Measurements from ENCODE around the gene UBE2U. TPM values are rescaled to one million over a fixed set of nuclear protein-coding genes. Genes with fewer than 3 reads are reported as not detected.

UBE2U gene, protein sequence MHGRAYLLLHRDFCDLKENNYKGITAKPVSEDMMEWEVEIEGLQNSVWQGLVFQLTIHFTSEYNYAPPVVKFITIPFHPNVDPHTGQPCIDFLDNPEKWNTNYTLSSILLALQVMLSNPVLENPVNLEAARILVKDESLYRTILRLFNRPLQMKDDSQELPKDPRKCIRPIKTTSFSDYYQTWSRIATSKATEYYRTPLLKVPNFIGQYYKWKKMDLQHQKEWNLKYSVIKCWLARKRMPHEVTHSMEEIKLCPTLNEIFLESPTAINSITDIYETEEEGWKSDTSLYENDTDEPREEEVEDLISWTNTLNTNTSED
- polyA plus RNA-seq (2011; rRNA removed) (not detected in 2 replicates), polyA minus RNA-seq (2011; rRNA and poly(A)+ RNA removed) (not detected in 2 replicates)

DNA sequence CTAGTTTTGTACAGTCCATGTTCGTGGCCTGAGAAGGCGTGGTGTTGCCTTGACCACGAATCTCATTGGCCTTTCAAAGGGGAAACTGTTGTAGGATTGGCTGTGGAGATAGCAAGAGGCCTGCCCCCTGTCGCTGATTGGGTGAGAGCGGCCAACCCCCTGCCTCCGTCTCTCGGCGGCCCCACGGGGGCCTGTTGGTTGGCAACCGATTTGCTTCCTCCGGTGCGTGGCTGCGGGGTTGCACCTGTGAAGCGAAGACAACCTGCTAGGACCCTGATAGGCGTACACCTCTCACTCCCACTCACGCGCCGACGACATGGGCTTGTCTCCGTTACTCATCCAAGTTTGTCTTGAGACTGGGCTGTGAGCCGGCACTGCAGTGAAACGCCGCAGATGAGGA, at the start of gene UBE2U:
Gene UBE2U, plus strand, starts transcription at position 204 of the 400 bp plus-strand sequence. CDS start 428 bp downstream, outside the sequence.
- H3K27me3 ChIP-seq (ENCODE audit: control insufficient read depth, insufficient read depth, low read length) = no peaks in the 10 kb centered on the region
- CTCF ChIA-PET = no interaction called here
- H3K4me3 ChIP-seq (ENCODE audit: low read depth, low read length) = no peak within 1 kb of the TSS
- DNase-seq (ENCODE audit: low read depth) = no peak
- TF ChIP-seq, protein P1, sequence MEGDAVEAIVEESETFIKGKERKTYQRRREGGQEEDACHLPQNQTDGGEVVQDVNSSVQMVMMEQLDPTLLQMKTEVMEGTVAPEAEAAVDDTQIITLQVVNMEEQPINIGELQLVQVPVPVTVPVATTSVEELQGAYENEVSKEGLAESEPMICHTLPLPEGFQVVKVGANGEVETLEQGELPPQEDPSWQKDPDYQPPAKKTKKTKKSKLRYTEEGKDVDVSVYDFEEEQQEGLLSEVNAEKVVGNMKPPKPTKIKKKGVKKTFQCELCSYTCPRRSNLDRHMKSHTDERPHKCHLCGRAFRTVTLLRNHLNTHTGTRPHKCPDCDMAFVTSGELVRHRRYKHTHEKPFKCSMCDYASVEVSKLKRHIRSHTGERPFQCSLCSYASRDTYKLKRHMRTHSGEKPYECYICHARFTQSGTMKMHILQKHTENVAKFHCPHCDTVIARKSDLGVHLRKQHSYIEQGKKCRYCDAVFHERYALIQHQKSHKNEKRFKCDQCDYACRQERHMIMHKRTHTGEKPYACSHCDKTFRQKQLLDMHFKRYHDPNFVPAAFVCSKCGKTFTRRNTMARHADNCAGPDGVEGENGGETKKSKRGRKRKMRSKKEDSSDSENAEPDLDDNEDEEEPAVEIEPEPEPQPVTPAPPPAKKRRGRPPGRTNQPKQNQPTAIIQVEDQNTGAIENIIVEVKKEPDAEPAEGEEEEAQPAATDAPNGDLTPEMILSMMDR (IDR thresholded peaks at IDR 0.05; ENCODE audit: insufficient read depth, low read depth, low read length) = no peak
- no peaks in the 10 kb centered on the region for H3K36me3 ChIP-seq (ENCODE audit: control insufficient read depth, insufficient read depth, low read length)
- POLR2A ChIA-PET = no interaction called here

DNA sequence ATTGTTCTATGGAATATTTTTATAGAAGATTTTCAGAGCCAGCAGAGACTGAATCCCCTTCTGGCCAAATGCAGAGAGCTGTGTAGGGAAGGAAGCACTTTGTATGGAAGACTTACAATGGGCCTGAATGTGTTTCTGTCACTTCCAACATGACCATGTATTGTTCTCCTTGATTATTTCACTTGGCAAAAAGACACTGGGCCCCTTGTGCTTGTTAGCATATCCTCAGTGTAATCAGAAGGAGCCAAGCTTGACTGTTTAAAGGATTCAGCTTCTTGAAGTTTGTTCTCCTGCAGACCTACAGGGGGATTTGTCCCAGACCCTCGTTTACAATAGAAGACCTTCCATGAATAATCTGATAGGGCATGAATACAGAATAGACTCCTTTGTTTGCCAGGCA, 48.1 kb upstream of the UBE2U start:
- ChIA-PET CTCF (no interaction called here), POLR2A (no interaction called here)
- H3K4me3 ChIP-seq (ENCODE audit: low read depth, low read length) = no peak overlapping the region
- no peak for DNase-seq (ENCODE audit: low read depth)
- TF ChIP-seq, protein P1 (IDR thresholded peaks at IDR 0.05; ENCODE audit: insufficient read depth, low read depth, low read length) = no peak
- H3K27me3 ChIP-seq (ENCODE audit: control insufficient read depth, insufficient read depth, low read length) = no peaks in the 10 kb centered on the region
- H3K36me3 ChIP-seq (ENCODE audit: control insufficient read depth, insufficient read depth, low read length) = no peaks in the 10 kb centered on the region

DNA sequence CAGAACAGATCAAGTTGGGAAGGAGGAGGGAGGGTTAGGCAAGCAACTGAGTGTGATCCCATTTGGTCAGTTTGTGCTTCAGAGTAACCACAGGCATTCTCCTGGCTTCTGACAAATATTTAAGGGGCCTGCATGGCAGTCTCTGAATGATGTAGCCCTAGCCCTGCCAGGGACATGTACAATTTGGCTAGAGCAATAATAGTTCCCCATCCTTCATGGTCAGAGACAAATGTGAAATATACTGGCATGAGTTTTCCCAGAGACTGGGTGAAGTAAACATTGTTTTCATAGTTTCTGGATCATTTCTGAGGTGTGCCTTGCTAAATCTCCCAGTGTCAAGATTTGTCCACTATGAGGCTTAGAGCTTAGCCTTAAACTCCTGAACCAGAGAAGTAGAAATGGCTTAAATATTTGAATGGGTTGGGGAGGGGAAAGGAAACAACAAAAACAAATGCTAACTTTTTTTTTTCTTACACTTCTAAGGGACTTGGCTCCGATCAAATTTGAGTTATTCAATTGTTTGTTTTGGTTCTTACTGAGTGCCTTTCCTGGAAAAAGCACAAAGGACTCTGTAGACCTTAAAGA, 42.0 kb upstream of the UBE2U start:
- Histone ChIP-seq H3K27me3 (ENCODE audit: control insufficient read depth, insufficient read depth, low read length) (no peaks in the 10 kb centered on the region), H3K4me3 (ENCODE audit: low read depth, low read length) (no peak overlapping the region), H3K36me3 (ENCODE audit: control insufficient read depth, insufficient read depth, low read length) (no peaks in the 10 kb centered on the region)
- DNase-seq (ENCODE audit: low read depth) = no peak
- TF ChIP-seq, protein P1 (IDR thresholded peaks at IDR 0.05; ENCODE audit: insufficient read depth, low read depth, low read length) = no peak
- CTCF ChIA-PET = interaction anchor here (0.6 to 1.4 kb wide), 6 partner anchors 23 to 487 kb away, joined by 3 to 5 read pairs (median 3); no protein-coding TSS in a partner anchor
- POLR2A ChIA-PET = no interaction called here

DNA sequence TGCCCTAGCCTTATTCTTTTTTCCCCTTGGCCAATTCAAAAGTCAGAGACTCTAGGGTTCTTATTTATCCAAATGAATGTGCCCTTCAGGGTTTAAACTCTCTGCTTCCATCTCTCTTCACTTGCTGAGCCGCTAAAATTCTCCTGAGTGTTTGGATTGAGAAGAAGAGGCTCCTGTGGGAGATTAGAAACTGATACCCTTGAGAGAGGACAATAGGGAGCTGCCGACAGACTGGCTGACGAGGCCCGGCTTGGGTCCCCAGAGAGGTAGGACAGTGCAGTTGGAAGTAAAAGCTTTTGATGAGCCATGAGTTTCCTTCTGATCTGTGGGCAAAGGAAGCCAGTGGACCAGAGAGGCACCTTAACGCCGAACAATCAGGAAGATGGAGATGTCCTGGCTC, 41.3 kb upstream of the UBE2U start:
- H3K4me3 ChIP-seq (ENCODE audit: low read depth, low read length) = no peak overlapping the region
- CTCF ChIA-PET = interaction anchor here (1.2 to 3.1 kb wide), 3 partner anchors 18 to 471 kb away, joined by 5 to 14 read pairs (median 8); no protein-coding TSS in a partner anchor
- POLR2A ChIA-PET = no interaction called here
- no peaks in the 10 kb centered on the region for H3K36me3 ChIP-seq (ENCODE audit: control insufficient read depth, insufficient read depth, low read length)
- no peak for DNase-seq (ENCODE audit: low read depth)
- no peaks in the 10 kb centered on the region for H3K27me3 ChIP-seq (ENCODE audit: control insufficient read depth, insufficient read depth, low read length)
- TF ChIP-seq, protein P1 (IDR thresholded peaks at IDR 0.05; ENCODE audit: insufficient read depth, low read depth, low read length) = no peak

DNA sequence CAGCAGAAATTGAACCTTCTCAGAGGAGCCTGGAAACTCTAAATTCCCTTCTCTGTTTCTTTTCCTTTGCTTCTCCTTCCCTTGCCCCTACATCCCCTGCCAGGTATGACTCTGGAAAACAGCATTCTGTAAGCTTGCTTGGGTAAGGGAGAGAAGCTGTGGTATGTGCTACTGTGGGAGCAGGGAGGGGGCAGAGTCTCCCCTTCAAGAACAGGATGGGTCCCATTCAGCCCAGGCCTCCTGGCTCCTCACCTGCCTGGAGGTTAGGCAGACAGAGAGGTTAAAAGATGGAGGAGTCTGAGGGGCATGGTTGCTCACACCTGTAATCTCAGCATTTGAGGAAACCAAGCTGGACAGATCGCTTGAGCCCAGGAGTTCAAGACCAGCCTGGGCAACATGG, 40.6 kb upstream of the UBE2U start:
- H3K4me3 ChIP-seq (ENCODE audit: low read depth, low read length) = no peak overlapping the region
- no peak for DNase-seq (ENCODE audit: low read depth)
- TF ChIP-seq, protein P1 (IDR thresholded peaks at IDR 0.05; ENCODE audit: insufficient read depth, low read depth, low read length) = no peak
- H3K36me3 ChIP-seq (ENCODE audit: control insufficient read depth, insufficient read depth, low read length) = no peaks in the 10 kb centered on the region
- POLR2A ChIA-PET = no interaction called here
- H3K27me3 ChIP-seq (ENCODE audit: control insufficient read depth, insufficient read depth, low read length) = no peaks in the 10 kb centered on the region
- CTCF ChIA-PET = interaction anchor here (1.2 to 3.1 kb wide), 7 partner anchors 19 to 488 kb away, joined by 3 to 14 read pairs (median 8); partner anchors contain the start of gene ROR1

All from BJ (cell line).